ENCODE measurements around the gene MCU.
"Not testable (repeated sequence)": the region's sequence is repeated elsewhere in the genome, so short reads cannot be mapped to it uniquely, and the experiment has no call there.

MCU gene

DNA sequence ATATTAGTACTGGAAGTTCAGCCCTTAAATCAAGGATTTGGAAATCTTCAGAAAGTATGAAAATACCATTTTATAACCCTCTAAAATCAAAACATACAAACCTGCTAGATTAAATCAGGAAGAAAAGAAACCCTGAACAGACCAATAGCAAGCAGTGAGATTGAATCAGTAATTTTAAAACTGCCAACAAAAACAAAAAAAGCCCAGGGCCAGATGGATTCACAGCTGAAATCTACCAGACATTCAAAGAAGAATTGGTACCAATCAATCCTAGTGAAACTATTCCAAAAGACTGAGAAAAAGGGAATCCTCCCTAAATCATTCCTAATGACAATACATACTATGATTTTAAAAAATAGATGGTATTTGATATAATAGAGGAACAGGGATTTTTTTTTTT is 70.1 kb downstream of the MCU start:
- DNase-seq (ENCODE audit: low spot score) = no peak

DNA sequence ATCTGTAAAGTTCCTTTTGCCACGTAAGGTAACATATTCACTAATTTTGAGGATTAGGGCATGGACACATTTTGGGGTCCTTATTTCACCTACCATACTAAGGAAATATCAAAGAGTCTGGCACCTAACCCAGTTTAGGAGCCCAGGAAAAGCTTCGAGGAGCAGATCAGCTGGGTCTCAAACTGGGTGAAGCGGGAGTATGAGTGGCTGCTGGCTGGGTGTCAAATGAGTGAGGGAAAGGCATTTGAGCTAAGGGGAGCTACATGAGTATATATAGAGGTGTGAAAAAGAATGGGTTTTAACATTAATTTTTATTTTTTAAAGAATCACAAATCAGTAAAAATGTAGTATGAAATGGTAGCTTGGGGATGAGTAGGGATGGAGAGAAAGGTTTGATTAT is 71.3 kb downstream of the MCU start:
- no peak for DNase-seq (ENCODE audit: low spot score)

DNA sequence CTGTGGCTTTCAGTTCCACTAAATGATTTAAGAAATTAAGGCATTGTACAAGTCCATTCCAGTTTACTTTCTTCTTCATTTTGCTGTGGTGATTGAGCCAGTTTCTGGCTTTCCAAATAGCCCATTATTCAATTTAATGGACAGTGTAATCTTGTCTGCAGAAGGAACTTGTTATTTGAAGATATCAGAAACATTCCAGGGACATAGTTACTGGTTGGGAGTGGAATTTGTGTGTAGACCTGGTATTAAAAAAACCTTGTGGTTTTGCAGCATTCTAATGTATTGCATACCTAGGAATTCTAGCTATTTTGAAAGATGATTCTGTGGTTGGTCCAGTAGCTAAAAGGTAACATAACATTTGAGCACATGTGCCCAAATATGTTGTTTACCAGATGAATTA is 72.2 kb downstream of the MCU start:
- DNase-seq (ENCODE audit: low spot score) = no peak

DNA sequence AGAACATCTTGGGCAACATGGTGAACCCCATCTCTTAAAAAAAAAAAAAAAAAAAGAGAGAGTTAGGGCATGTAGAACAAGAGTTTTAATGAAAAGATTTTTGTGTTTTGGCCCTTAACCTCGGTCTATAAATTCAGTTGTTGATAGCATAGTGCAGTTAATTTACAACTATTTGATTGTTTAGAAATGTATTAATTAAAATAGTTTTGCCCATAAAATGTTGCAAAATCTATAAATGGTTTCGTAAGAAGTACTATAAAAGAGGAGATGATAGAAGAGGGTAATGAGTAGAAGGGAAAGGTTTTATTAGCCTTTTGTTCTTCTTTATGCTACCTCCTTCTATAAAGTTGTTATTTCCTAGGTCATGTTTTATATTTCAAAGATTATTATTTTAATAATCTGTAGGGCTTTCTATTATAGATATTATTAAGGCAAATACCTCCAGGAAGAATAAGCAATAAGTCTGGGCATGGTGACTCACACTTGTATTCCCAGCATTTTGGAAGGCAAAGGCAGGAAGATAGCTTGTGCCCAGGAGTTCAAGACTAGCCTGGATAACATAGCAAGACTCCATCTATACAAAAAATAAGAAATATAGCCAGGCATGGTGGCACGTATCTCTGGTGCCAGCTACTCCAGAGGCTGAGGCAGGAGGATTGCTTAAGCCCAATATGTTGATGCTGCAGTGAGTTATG is 73.3 kb downstream of the MCU start:
- DNase-seq (ENCODE audit: low spot score) = no peak

DNA sequence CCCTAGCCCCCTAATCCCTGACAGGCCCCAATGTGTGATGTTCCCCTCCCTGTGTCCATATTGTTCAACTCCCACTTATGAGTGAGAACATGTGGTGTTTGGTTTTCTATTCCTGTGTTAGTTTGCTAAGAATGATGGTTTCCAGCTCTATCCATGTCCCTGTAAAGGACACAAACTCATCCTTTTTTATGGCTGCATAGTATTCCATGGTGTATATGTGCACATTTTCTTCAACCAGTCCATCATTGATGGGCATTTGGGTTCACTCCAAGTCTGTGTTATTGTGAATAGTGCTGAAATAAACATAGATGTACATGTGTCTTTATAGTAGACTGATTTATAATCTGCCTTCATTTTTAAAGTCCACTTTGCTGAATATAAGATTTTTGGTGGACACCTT is 79.3 kb downstream of the MCU start:
- not testable (repeated sequence) for DNase-seq (ENCODE audit: low spot score)

DNA sequence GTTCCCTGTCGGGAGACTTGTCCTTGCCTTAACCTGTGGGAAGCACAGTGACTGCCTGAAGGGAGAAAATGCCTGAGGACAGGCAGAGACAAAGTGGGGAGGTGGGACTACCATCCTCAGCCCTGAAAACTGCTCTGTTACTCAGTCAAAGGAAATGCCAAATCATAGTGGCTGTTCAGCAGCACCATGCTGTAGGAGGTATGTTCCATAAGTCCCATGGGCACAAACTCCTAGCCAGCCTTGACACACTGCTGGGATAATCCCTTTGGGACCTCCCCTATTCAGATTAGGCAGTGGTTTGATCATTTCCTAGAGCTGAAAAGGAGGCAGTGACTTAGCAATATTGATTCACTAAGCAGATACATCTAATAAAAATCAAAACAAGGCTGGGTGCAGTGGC is 80.1 kb downstream of the MCU start:
- no peak for DNase-seq (ENCODE audit: low spot score)

DNA sequence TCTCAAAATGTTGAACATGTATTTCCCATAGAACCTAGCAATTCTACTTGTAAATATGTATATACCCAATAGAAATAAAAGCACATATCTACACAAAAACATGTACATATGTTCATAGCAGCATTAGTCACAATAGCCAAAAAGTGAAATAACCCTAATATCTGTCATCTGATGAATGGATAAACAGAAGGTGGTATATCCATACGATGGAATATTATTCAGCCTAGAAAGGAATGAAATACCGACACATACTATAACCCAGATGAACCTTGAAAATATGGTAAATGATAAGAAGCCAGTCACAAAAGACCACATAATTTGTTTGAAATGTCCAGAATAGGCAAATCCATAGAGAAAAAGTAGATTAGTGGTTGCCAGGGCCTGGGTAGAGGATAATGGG is 87.9 kb downstream of the MCU start:
- no peak for DNase-seq (ENCODE audit: low spot score)

DNA sequence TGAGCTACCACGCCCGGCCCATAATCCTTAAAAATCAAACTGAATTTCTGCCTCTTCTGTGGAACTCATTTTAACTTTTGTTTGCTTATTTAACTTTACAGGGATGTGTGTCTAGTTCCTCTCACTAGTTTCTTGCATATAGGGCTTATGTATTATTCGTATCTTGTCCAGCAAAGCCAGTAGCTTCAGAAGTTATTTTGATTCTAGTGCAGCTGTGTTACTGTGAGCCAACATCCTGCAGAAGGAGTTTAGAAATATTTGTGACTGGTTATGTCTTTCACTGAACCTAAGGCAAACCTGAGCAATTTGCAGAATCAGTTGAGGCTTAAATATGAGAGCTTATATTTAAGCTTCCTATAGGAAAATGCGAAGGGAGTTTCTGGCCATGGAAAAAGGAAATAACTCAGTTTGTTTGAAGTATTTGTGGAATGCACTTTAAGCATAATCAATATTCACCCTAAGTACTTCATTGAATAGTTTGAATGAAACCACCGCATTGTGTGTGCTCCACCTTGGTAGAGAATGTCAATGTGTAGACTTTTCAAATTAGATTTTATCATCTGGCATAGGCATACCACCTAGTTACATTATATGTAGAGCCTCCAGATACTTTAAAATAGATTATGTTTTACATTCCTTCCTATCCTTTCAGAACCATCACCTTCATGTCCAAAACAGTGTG is 90.8 kb downstream of the MCU start:
- no peak for DNase-seq (ENCODE audit: low spot score)

DNA sequence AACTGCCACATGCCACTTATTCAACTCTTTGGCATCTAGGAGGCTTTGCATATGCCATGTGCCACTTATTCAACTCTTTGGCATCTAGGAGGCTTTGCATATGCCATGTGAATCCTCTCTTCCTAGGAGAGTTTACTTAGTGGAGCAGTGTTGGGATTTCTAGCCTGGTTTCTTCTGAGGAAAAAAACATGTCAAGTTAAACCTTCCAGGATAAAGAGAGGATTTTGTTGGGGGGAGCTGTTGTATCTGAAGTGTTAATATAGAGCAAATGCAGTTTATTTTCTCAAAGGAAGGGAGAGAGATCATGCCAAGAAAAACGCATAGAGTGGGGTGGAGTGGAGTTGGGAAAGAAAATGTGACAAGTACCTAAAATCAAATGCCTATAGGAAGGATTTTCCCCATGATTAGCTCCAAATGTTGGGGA is 91.5 kb downstream of the MCU start:
- no peak for DNase-seq (ENCODE audit: low spot score)

DNA sequence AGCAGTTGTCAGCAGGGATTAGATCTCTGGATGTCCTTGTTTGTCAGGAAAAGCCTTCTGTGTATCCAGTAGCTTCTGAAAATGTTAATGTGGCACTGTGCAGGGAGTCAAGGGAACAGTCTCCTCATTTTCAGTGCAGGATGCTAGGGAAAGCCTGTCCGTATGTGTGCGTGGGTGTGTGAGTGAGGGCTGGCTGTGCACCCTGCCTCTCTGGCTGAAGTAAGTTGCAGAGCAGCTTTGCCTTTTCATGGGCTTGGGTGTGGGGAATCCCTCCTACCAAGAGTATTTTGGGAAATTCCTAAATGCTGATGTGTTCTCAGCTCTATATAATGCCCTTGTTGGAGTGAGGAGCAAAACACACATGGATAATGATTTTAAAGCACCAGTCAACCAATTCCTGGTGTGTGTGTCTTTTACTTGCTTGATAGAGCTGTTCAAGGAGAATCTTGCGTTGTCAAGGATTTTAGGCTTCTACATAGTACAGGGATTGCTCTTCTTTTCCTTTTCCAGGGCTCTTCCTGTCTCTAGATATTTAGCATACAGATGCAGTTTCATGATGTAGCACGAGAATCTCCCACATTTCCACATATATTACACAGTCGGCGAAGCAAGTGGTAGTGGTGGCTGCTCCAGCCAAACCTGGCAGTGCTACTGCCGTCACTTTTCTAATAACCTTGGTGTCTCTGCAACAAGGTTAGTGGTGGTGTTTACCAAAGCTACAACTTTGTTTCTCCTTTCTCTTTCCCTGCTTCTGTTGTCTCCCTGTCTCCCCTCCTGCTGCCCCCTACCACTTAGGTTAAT is 92.8 kb downstream of the MCU start:
- no peak for DNase-seq (ENCODE audit: low spot score)

DNA sequence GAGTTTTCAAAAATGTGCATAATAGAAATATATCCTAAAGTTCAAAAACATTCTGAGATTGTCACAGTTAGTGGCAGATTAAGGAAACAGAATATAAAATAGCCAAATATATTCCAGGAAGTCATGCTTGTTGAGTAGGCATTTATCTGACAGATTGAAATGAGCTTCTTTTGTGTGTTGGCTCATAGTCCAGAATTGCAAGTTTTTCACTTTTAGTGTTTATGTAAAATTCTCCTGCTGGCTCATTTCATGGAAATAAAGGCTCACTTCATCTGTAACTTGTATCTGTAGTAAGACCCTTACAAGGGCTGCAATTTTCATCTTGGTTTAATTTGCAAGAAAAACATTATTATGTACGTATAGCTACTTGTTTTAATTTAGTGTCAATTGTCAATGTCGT is 93.5 kb downstream of the MCU start:
- no peak for DNase-seq (ENCODE audit: low spot score)

DNA sequence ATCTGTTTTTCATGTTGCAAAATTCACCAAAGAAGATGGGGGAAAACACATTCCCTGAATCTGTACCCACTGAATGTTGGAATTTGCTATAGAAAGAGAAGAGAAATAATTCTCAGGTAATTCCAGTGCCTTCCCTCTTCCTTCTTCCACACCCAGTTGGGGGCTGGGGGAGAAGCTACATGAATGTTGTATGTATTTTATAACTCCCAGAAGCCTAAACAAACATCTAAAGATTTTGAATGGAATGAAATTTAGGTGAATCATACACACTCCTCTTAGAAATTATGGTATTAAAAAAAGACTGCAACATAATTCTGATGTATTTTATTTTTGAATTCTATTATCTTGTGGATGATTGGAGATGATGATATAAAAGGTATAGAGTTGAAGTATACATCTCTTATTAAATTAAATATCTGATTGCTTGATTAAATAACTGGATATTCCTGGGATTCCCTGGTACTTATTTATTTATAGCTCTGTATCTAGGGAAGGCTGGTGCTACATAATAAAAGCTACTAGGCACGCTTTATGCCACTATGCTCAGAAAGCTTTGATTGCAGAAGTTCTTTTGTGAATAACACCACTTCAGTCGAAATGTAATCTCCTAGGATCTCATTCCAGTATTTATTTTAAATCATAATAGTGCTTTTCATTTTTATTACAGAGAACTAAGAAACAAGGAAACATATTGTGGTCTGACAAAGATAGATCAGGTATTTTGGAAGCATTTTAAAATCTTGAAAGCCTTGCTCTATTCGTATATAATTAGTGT is 98.5 kb downstream of the MCU start:
- DNase-seq (ENCODE audit: low spot score) = no peak

DNA sequence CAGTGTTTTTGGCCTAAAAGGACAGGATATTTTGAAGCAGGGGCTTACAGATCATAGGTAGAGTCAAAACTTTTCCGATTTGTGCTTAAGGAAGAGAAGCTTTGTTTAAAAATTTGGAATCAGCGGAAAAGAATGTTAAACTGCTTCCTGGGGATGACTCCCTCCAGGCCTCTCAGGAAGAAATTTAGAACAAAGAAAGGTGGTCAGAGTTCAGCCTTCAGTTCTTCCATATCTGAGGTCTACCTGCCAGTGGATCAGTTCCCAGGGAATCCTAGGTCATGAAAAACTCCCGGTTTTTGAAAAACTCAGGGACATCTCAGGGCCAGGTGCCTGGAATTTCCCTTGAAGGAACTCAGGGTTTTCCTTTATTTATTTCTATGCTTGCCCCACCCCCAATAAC is 100.3 kb downstream of the MCU start:
- DNase-seq (ENCODE audit: low spot score) = no peak

DNA sequence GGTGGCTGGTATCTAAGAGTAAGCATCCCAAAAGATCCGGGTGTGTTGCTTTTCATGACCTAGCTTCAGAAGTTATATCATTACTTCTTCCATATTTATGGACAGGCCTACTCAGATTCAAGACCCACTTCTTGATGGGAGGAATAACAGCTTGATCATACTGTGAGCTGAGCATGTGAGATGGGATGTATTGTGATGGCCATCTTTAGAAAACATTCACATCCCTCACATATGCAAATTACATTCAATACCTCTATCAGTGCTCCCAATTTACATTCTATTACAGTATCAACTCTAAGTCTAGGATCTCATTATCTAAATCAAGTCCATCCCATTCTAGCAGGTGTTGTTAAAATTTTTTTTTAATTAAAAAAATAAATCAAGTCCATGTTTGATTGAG is 101.8 kb downstream of the MCU start:
- no peak for DNase-seq (ENCODE audit: low spot score)

DNA sequence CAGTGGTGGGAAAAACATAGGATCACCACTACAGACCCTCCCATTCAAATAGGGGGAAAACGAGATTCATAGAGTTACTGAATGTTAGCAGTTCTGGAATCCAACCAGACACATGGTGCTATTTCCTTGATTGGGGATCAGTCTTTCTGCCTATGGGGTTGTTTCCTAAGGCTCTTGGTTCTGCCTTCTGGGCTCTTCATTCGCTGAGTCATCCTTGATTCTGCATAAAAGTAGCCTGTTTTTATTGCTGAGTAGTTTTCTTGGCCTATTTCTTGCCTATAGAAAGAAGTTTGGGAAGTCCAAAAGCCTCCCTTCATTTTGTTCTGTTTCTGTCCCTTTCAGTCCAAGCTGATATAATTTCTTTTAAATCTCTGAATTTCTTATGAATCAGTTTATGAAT is 102.3 kb downstream of the MCU start:
- DNase-seq (ENCODE audit: low spot score) = no peak

DNA sequence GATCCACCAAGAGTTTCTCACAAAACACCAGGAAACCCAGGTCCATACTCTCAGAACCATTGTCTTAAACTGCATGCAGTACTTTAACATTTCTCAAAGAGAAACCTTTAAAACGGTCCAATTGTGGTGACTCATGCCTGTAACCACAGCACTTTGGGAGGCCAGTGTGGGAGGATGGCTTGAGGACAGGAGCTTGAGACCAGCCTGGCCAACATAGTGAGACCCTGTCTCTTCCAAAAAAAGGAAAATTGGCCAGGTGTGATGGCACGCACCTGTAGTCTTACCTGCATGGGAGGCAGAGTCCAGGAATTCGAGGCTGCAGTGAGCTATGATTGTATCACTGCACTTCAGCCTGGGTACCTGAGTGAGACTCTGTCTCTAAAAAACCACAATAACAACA is 104.1 kb downstream of the MCU start:
- DNase-seq (ENCODE audit: low spot score) = no peak

DNA sequence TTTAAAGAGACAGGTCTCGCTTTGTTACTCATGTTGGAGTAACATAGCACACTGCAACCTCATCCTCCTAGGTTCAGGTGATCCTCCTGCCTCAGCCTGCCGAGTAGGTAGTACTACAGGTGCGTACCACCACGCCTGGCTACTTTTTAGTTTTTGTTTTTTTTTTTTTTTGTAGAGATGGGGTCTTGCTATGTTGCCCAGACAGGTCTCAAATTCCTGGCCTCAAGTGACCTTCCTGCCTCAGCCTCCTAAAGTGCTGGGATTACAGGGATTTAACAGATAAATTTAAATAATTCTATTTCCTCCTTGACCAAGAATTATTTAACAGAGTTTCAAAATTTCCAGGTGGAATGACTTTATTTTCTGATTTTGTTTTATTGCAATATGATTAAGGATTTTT is 104.6 kb downstream of the MCU start:
- DNase-seq (ENCODE audit: low spot score) = no peak

DNA sequence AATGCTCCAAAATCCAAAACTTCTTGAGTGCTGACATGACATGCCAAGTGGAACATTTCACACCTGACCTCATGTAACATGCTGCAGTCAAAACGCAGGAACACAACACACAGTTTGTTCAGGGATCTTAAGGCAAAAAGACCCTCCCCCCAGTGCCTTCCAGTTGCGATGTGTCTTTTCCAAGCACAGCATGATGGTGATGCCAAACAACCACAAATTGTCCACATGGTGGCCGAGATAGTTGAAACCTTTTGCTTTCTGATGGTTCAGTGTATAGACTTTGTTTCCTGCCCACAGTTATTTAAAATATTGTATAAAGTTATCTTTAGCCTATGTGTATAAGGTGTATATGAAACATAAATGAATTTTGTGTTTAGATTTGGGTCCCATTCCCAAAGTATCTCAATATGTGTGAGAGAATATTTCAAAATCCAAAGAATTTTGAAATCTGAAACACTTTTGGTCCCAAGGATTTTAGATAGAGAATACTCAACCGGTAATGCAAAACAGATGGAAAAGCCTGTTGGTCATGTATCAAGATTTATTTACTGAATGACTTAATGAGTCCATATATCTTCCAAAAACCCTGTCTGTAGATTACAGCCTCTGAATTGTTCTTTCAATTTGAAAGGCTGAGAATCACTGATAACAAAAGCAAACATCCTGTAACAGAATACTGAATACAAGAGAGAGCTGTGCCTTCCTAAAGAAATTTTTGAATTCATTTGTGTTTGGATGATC is 108.2 kb downstream of the MCU start:
- no peak for DNase-seq (ENCODE audit: low spot score)

DNA sequence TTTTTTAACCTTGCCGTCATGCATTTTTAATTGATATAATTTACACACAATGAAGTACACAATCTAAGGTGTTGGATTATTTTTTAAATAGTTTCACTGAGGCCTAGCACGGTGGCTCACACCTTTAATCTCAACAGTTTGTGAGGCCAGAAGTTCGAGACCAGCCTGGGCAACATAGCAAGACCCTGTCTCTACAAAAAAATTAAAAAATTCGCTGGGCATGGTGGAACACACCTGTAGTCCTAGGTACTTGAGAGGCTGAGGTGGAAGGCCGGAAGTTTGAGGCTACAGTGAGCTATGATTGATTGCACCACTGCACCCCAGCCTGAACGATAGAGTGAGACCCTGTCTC is 108.8 kb downstream of the MCU start:
- no peak for DNase-seq (ENCODE audit: low spot score)

DNA sequence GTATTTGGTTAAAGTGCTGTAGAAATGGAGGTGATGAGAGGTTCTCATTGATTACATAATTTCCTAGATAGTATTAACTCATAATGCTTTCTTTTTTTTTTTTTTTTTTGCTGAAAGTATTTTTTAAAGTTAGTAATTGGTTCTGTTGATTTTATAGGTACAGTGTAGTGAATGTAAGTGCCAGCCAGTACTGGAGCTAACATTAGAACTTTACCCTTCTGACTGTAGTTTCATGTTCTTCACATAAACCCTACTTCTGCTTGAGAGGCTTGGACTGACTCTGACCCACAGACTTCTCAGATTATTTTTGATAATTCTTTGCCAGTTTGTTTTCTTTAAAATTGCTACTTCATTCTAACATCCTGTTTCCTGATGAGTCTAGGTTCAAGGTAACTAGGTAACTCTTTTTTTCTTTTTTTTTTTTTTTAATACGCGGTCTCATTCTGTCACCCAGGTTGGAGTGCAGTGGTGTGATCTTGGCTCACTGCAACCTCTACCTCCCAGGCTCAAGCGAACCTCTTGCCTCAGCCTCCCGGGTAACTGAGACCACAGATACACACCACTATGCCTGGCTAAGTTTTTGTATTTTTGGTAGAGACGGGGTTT is 109.4 kb downstream of the MCU start:
- no peak for DNase-seq (ENCODE audit: low spot score)

DNA sequence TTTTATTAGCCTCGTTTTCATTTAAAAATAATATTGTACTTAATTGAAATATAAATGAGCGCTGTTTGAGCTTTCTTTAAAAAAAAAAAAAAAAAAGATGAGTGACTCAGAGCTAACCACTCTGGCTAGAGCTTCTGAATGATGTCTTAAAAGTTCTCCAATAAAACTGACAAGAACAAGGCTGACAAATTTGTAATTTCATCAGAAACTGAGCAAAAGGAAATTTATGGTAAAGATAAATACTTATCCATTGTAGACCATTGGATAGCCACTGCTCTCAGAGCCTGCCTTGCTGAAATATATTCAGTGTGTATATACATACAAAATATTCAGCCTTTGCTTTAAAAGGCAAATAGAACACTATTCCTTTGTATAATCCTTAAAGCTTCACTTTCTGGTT is 110.4 kb downstream of the MCU start:
- no peak for DNase-seq (ENCODE audit: low spot score)

Data from CD4-positive, alpha-beta T cell treated with Interleukin-6 at 100 ng/mL for 8 hours (primary cell).